ENCODE measurements around the gene ANKIB1.

DNA sequence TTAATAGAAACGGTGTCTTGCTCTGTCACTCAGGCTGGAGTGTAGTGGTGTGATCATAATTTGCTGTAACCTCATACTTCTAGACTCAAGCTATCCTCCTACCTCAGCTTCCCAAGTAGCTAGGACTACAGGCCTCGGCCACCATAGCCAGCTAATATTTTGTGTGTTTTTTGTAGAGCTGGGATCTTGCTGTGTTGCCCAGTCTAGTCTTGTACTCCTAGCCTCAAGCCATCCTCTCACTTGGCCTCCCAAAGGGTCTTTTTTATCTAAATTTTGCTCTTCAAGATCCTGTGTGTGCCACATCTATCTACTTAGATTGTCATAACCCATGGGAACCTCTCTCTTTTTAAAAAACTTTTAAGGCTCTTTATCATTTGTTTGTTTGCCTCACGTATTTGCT is 50.5 kb downstream of the ANKIB1 start:
- TF ChIP-seq, protein P1, sequence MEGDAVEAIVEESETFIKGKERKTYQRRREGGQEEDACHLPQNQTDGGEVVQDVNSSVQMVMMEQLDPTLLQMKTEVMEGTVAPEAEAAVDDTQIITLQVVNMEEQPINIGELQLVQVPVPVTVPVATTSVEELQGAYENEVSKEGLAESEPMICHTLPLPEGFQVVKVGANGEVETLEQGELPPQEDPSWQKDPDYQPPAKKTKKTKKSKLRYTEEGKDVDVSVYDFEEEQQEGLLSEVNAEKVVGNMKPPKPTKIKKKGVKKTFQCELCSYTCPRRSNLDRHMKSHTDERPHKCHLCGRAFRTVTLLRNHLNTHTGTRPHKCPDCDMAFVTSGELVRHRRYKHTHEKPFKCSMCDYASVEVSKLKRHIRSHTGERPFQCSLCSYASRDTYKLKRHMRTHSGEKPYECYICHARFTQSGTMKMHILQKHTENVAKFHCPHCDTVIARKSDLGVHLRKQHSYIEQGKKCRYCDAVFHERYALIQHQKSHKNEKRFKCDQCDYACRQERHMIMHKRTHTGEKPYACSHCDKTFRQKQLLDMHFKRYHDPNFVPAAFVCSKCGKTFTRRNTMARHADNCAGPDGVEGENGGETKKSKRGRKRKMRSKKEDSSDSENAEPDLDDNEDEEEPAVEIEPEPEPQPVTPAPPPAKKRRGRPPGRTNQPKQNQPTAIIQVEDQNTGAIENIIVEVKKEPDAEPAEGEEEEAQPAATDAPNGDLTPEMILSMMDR (conservative IDR thresholded peaks at IDR 0.05 in 1 of 2, IDR thresholded peaks at IDR 0.05 in 1 of 2; ENCODE audit: low read depth in 1 of 2, low read length in 2 of 2): no peak
- no peak for TF ChIP-seq EZH2 (IDR thresholded peaks at IDR 0.05; ENCODE audit: low read length, missing control alignments)
